Measurements from ENCODE around the gene LIME1. TPM values are rescaled to one million over a fixed set of nuclear protein-coding genes. Genes with fewer than 3 reads are reported as not detected.

LIME1 gene
- total and polyA plus RNA-seq, 4 donors = 21.2 to 69.0 (median 51.6) TPM

GRCh38 chr20:63701051-63701328 lies 35.5 kb upstream of the LIME1 start:
- H3K36me3 ChIP-seq (ENCODE audit: control insufficient read depth in 4 of 4, insufficient read depth in 3 of 4, low read depth in 1 of 4, low read length in 3 of 4) = peaks cover 0 to 25% (median 5%) of the 10 kb centered on the region in 4 donors
- DNase-seq (ENCODE audit: low spot score) = no peak
- H3K9me3 ChIP-seq (ENCODE audit: control insufficient read depth in 4 of 4, low read length in 3 of 4) = no peaks in the 10 kb centered on the region
- H3K9ac ChIP-seq (ENCODE audit: low read depth in 1 of 2, low read length in 2 of 2) = no peak overlapping the region
- WGBS = 88% methylated on average over 5 of the region's 5 CpGs
- H3K27me3 ChIP-seq (ENCODE audit: control insufficient read depth in 4 of 4, insufficient read depth in 4 of 4, low read length in 3 of 4) = no peaks in the 10 kb centered on the region
- H3K4me1 ChIP-seq (ENCODE audit: control insufficient read depth in 4 of 4, insufficient read depth in 4 of 4, low read length in 3 of 4) = peaks cover 7 to 18% (median 13%) of the 10 kb centered on the region in 4 donors
- no peak overlapping the region for H3K4me3 ChIP-seq (ENCODE audit: low read depth in 1 of 3, low read length in 3 of 3)
- TF ChIP-seq JUND (IDR thresholded peaks at IDR 0.05) = no peak
- TF ChIP-seq TAF1 (conservative IDR thresholded peaks at IDR 0.05) = no peak
- TF ChIP-seq, protein P1, sequence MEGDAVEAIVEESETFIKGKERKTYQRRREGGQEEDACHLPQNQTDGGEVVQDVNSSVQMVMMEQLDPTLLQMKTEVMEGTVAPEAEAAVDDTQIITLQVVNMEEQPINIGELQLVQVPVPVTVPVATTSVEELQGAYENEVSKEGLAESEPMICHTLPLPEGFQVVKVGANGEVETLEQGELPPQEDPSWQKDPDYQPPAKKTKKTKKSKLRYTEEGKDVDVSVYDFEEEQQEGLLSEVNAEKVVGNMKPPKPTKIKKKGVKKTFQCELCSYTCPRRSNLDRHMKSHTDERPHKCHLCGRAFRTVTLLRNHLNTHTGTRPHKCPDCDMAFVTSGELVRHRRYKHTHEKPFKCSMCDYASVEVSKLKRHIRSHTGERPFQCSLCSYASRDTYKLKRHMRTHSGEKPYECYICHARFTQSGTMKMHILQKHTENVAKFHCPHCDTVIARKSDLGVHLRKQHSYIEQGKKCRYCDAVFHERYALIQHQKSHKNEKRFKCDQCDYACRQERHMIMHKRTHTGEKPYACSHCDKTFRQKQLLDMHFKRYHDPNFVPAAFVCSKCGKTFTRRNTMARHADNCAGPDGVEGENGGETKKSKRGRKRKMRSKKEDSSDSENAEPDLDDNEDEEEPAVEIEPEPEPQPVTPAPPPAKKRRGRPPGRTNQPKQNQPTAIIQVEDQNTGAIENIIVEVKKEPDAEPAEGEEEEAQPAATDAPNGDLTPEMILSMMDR (IDR thresholded peaks at IDR 0.05; ENCODE audit: low read depth, low read length, missing input control) = no peak
- no peak for TF ChIP-seq YY1 (IDR thresholded peaks at IDR 0.05)
- H3K27ac ChIP-seq (ENCODE audit: low read depth in 1 of 2, low read length in 2 of 2) = no peak overlapping the region

DNA sequence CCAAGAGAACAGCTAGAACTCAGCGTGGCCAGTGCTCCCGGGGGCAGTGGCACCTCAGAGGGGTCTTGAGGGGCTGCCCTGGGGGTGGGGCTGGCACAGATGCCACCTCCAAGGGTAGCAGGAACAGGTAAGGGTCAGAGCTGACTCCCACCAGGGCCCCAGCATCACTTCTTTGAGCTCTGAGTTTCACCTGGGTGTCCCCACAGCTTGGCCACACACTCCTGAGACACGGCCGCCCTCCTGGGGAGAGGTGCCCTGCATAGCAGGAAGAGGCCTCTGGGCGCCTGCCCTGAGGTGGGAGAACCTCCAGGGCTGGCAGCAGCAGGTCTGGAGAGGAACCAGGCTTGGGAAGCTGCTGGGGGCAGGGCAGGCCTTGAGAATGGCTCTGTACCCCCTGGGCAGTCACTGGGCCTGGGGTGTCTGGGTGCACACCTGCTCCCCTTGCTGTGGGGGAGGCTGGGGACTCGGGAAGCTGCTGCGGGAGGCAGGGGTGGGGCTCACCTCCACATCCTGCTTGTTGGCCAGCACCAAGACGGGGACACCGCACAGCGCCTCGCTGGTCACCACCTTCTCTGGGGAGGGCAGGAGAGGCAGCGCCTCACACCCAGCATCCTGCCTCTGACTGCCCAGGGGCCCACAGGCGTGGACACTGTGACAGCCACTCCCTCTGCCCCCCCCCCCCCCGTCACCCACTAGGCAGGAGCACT lies 35.0 kb upstream of the LIME1 start:
- H3K27me3 ChIP-seq (ENCODE audit: control insufficient read depth in 4 of 4, insufficient read depth in 4 of 4, low read length in 3 of 4) = no peaks in the 10 kb centered on the region
- no peaks in the 10 kb centered on the region for H3K9me3 ChIP-seq (ENCODE audit: control insufficient read depth in 4 of 4, low read length in 3 of 4)
- no peak overlapping the region for H3K9ac ChIP-seq (ENCODE audit: low read depth in 1 of 2, low read length in 2 of 2)
- WGBS = 88% methylated on average over 14 of the region's 14 CpGs
- no peak overlapping the region for H3K4me3 ChIP-seq (ENCODE audit: low read depth in 1 of 3, low read length in 3 of 3)
- TF ChIP-seq RAD21 (IDR thresholded peaks at IDR 0.05) = no peak
- TF ChIP-seq JUND (IDR thresholded peaks at IDR 0.05) = no peak
- TF ChIP-seq RXRA (IDR thresholded peaks at IDR 0.05) = no peak
- TF ChIP-seq TAF1 (conservative IDR thresholded peaks at IDR 0.05) = no peak
- TF ChIP-seq FOXA2 (IDR thresholded peaks at IDR 0.05) = no peak
- no peak for TF ChIP-seq EGR1 (IDR thresholded peaks at IDR 0.05; ENCODE audit: low read depth in 2 of 2)
- TF ChIP-seq, protein P1 (IDR thresholded peaks at IDR 0.05; ENCODE audit: low read depth, low read length, missing input control) = no peak
- TF ChIP-seq FOXA1 (IDR thresholded peaks at IDR 0.05) = no peak
- no peak for TF ChIP-seq HNF4A (conservative IDR thresholded peaks at IDR 0.05)
- TF ChIP-seq NR2F2 (IDR thresholded peaks at IDR 0.05) = no peak
- TF ChIP-seq, protein P2, sequence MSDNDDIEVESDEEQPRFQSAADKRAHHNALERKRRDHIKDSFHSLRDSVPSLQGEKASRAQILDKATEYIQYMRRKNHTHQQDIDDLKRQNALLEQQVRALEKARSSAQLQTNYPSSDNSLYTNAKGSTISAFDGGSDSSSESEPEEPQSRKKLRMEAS (IDR thresholded peaks at IDR 0.05) = no peak
- H3K27ac ChIP-seq (ENCODE audit: low read depth in 1 of 2, low read length in 2 of 2) = no peak overlapping the region
- H3K4me1 ChIP-seq (ENCODE audit: control insufficient read depth in 4 of 4, insufficient read depth in 4 of 4, low read length in 3 of 4) = peaks cover 7 to 20% (median 16%) of the 10 kb centered on the region in 4 donors
- DNase-seq (ENCODE audit: low spot score) = no peak
- peaks cover 0 to 25% (median 9%) of the 10 kb centered on the region in 4 donors for H3K36me3 ChIP-seq (ENCODE audit: control insufficient read depth in 4 of 4, insufficient read depth in 3 of 4, low read depth in 1 of 4, low read length in 3 of 4)

DNA sequence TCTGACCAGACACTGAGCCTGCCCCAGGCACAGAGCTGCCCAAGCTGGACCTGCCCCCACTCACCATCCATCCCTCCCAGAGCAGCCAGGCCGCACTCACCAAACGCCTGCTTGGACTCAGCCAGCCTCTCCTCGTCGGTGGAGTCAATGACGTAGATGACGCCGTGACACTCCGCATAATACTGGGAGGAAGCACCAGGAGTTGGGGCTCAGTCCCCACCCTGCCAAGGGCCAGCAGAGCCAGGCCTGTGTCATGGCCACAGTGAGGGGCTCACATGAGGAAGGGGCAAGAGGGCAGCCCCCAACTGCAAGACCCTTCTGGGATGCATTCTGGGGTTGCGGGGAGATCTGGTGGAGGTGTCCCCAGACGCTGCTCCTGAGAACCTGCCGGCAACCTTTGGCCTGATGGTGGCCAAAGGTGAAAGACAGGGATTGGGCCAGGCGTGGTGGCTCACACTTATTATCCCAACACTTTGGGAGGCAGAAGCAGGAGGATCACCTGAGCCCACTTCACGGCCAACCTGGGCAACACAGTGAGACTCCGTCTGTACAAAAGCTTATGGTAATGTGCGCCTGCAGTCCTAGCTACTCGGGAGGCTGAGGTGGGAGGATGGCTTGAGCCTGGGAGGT lies 34.3 kb upstream of the LIME1 start:
- peaks cover 1 to 20% (median 15%) of the 10 kb centered on the region in 4 donors for H3K4me1 ChIP-seq (ENCODE audit: control insufficient read depth in 4 of 4, insufficient read depth in 4 of 4, low read length in 3 of 4)
- WGBS = 93% methylated on average over 16 of the region's 16 CpGs
- peaks cover 0 to 25% (median 9%) of the 10 kb centered on the region in 4 donors for H3K36me3 ChIP-seq (ENCODE audit: control insufficient read depth in 4 of 4, insufficient read depth in 3 of 4, low read depth in 1 of 4, low read length in 3 of 4)
- TF ChIP-seq, protein P1 (IDR thresholded peaks at IDR 0.05; ENCODE audit: low read depth, low read length, missing input control) = no peak
- TF ChIP-seq, protein P2 (IDR thresholded peaks at IDR 0.05) = no peak
- TF ChIP-seq TAF1 (conservative IDR thresholded peaks at IDR 0.05) (no peak), NR2F2 (IDR thresholded peaks at IDR 0.05) (no peak), EGR1 (IDR thresholded peaks at IDR 0.05; ENCODE audit: low read depth in 2 of 2) (no peak), FOXA1 (IDR thresholded peaks at IDR 0.05) (no peak), GABPA (IDR thresholded peaks at IDR 0.05 in 1 of 2, conservative IDR thresholded peaks at IDR 0.05 in 1 of 2) (no peak), SP1 (IDR thresholded peaks at IDR 0.05) (no peak), FOXA2 (IDR thresholded peaks at IDR 0.05) (no peak), HNF4G (IDR thresholded peaks at IDR 0.05) (no peak), YY1 (IDR thresholded peaks at IDR 0.05) (no peak), RAD21 (IDR thresholded peaks at IDR 0.05) (no peak)
- TF ChIP-seq, protein P3, sequence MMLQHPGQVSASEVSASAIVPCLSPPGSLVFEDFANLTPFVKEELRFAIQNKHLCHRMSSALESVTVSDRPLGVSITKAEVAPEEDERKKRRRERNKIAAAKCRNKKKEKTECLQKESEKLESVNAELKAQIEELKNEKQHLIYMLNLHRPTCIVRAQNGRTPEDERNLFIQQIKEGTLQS (IDR thresholded peaks at IDR 0.05) = no peak

More for the DNA sequence above, 34.3 kb upstream of the LIME1 start:
- Histone ChIP-seq H3K4me3 (ENCODE audit: low read depth in 1 of 3, low read length in 3 of 3) (no peak overlapping the region), H3K27me3 (ENCODE audit: control insufficient read depth in 4 of 4, insufficient read depth in 4 of 4, low read length in 3 of 4) (no peaks in the 10 kb centered on the region), H3K27ac (ENCODE audit: low read depth in 1 of 2, low read length in 2 of 2) (no peak overlapping the region), H3K9ac (ENCODE audit: low read depth in 1 of 2, low read length in 2 of 2) (no peak overlapping the region), H3K9me3 (ENCODE audit: control insufficient read depth in 4 of 4, low read length in 3 of 4) (no peaks in the 10 kb centered on the region)
- no peak for DNase-seq (ENCODE audit: low spot score)

Data from liver (tissue), 9 donors.